Measurements from ENCODE around the gene BACH1.

The BACH1 gene

GRCh38 chr21:29376556-29376955 lies 77.8 kb downstream of the BACH1 start:
- no peak overlapping the region for H3K27ac Mint-ChIP-seq
- no peak overlapping the region for H3K4me3 Mint-ChIP-seq
- H3K36me3 Mint-ChIP-seq, result peaks cover 4% of the 10 kb centered on the region
- H3K4me1 Mint-ChIP-seq, result peaks cover 11% of the 10 kb centered on the region
- H3K9me3 Mint-ChIP-seq, result no peaks in the 10 kb centered on the region
- DNase-seq (ENCODE audit: low spot score in 2 of 2) (peak; percentile 31 to 40), ATAC-seq (ENCODE audit: low read depth) (peak; percentile 73)
- H3K27me3 Mint-ChIP-seq, result no peaks in the 10 kb centered on the region

GRCh38 chr21:29377266-29377665 lies 78.5 kb downstream of the BACH1 start:
- H3K4me1 Mint-ChIP-seq, result peaks cover 10% of the 10 kb centered on the region

GRCh38 chr21:29378832-29379231 lies 80.1 kb downstream of the BACH1 start:
- H3K4me1 Mint-ChIP-seq, result peaks cover 7% of the 10 kb centered on the region
- no peaks in the 10 kb centered on the region for H3K9me3 Mint-ChIP-seq
- no peak overlapping the region for H3K4me3 Mint-ChIP-seq
- ATAC-seq (ENCODE audit: low read depth) (no peak), DNase-seq (ENCODE audit: low spot score in 2 of 2) (no peak)
- no peak overlapping the region for H3K27ac Mint-ChIP-seq
- peaks cover under 1% of the 10 kb centered on the region for H3K36me3 Mint-ChIP-seq
- no peaks in the 10 kb centered on the region for H3K27me3 Mint-ChIP-seq

More at GRCh38 chr21:29377266-29377665, 78.5 kb downstream of the BACH1 start:
- Mint-ChIP-seq H3K36me3 (peaks cover 4% of the 10 kb centered on the region), H3K9me3 (no peaks in the 10 kb centered on the region), H3K27me3 (no peaks in the 10 kb centered on the region), H3K27ac (no peak overlapping the region), H3K4me3 (no peak overlapping the region)
- DNase-seq (ENCODE audit: low spot score in 2 of 2), result no peak
- ATAC-seq (ENCODE audit: low read depth), result no peak

GRCh38 chr21:29379517-29380054 lies 80.9 kb downstream of the BACH1 start:
- no peak for ATAC-seq (ENCODE audit: low read depth)
- Mint-ChIP-seq H3K9me3 (no peaks in the 10 kb centered on the region), H3K4me1 (peaks cover 7% of the 10 kb centered on the region), H3K36me3 (no peaks in the 10 kb centered on the region), H3K27ac (no peak overlapping the region), H3K4me3 (no peak overlapping the region), H3K27me3 (no peaks in the 10 kb centered on the region)
- no peak for DNase-seq (ENCODE audit: low spot score in 2 of 2)

- Mint-ChIP-seq H3K4me1 (no peaks in the 10 kb centered on the region), H3K36me3 (no peaks in the 10 kb centered on the region), H3K9me3 (no peaks in the 10 kb centered on the region), H3K4me3 (no peak overlapping the region), H3K27ac (no peak overlapping the region), H3K27me3 (no peaks in the 10 kb centered on the region)
- no peak for ATAC-seq (ENCODE audit: low read depth)
- no peak for DNase-seq (ENCODE audit: low spot score in 2 of 2)
Observed at GRCh38 chr21:29382030-29382654, 83.4 kb downstream of the BACH1 start.

- no peak overlapping the region for H3K4me3 Mint-ChIP-seq
- no peaks in the 10 kb centered on the region for H3K36me3 Mint-ChIP-seq
- ATAC-seq (ENCODE audit: low read depth) (no peak), DNase-seq (ENCODE audit: low spot score in 2 of 2) (no peak)
- H3K27ac Mint-ChIP-seq, result no peak overlapping the region
- no peaks in the 10 kb centered on the region for H3K9me3 Mint-ChIP-seq
- no peaks in the 10 kb centered on the region for H3K4me1 Mint-ChIP-seq
- H3K27me3 Mint-ChIP-seq, result no peaks in the 10 kb centered on the region
Observed at GRCh38 chr21:29384683-29385359, 86.1 kb downstream of the BACH1 start.

GRCh38 chr21:29385934-29386520 lies 87.3 kb downstream of the BACH1 start:
- H3K36me3 Mint-ChIP-seq, result no peaks in the 10 kb centered on the region
- H3K9me3 Mint-ChIP-seq, result no peaks in the 10 kb centered on the region
- no peaks in the 10 kb centered on the region for H3K27me3 Mint-ChIP-seq
- H3K27ac Mint-ChIP-seq, result no peak overlapping the region
- no peak overlapping the region for H3K4me3 Mint-ChIP-seq
- no peaks in the 10 kb centered on the region for H3K4me1 Mint-ChIP-seq
- no peak for DNase-seq (ENCODE audit: low spot score in 2 of 2)
- ATAC-seq (ENCODE audit: low read depth), result no peak

- ATAC-seq (ENCODE audit: low read depth), result no peak
- no peaks in the 10 kb centered on the region for H3K27me3 Mint-ChIP-seq
Observed at GRCh38 chr21:29386803-29387202, 88.1 kb downstream of the BACH1 start.

GRCh38 chr21:29387598-29387997 lies 88.9 kb downstream of the BACH1 start:
- H3K4me3 Mint-ChIP-seq, result no peak overlapping the region
- peaks cover 4% of the 10 kb centered on the region for H3K36me3 Mint-ChIP-seq
- no peaks in the 10 kb centered on the region for H3K27me3 Mint-ChIP-seq
- H3K27ac Mint-ChIP-seq, result no peak overlapping the region
- no peaks in the 10 kb centered on the region for H3K9me3 Mint-ChIP-seq
- H3K4me1 Mint-ChIP-seq, result peaks cover 4% of the 10 kb centered on the region
- no peak for ATAC-seq (ENCODE audit: low read depth)
- DNase-seq (ENCODE audit: low spot score in 2 of 2), result no peak

More at GRCh38 chr21:29386803-29387202, 88.1 kb downstream of the BACH1 start:
- Mint-ChIP-seq H3K4me1 (peaks cover under 1% of the 10 kb centered on the region), H3K27ac (no peak overlapping the region), H3K4me3 (no peak overlapping the region), H3K9me3 (no peaks in the 10 kb centered on the region), H3K36me3 (peaks cover 3% of the 10 kb centered on the region)
- no peak for DNase-seq (ENCODE audit: low spot score in 2 of 2)

GRCh38 chr21:29389136-29389535 lies 90.4 kb downstream of the BACH1 start:
- no peaks in the 10 kb centered on the region for H3K27me3 Mint-ChIP-seq

GRCh38 chr21:29390778-29391177 lies 92.1 kb downstream of the BACH1 start:
- no peaks in the 10 kb centered on the region for H3K27me3 Mint-ChIP-seq
- ATAC-seq (ENCODE audit: low read depth) (no peak), DNase-seq (ENCODE audit: low spot score in 2 of 2) (no peak)
- H3K4me3 Mint-ChIP-seq, result no peak overlapping the region
- no peaks in the 10 kb centered on the region for H3K9me3 Mint-ChIP-seq
- H3K27ac Mint-ChIP-seq, result no peak overlapping the region
- H3K4me1 Mint-ChIP-seq, result peaks cover 4% of the 10 kb centered on the region
- H3K36me3 Mint-ChIP-seq, result peaks cover 9% of the 10 kb centered on the region

More at GRCh38 chr21:29389136-29389535, 90.4 kb downstream of the BACH1 start:
- H3K4me1 Mint-ChIP-seq, result peaks cover 4% of the 10 kb centered on the region
- H3K4me3 Mint-ChIP-seq, result no peak overlapping the region
- ATAC-seq (ENCODE audit: low read depth), result no peak
- peaks cover 7% of the 10 kb centered on the region for H3K36me3 Mint-ChIP-seq
- H3K9me3 Mint-ChIP-seq, result no peaks in the 10 kb centered on the region
- H3K27ac Mint-ChIP-seq, result no peak overlapping the region
- no peak for DNase-seq (ENCODE audit: low spot score in 2 of 2)

GRCh38 chr21:29394051-29394450 lies 95.3 kb downstream of the BACH1 start:
- H3K9me3 Mint-ChIP-seq, result peaks cover 6% of the 10 kb centered on the region
- ATAC-seq (ENCODE audit: low read depth) (no peak), DNase-seq (ENCODE audit: low spot score in 2 of 2) (no peak)
- peaks cover 22% of the 10 kb centered on the region for H3K36me3 Mint-ChIP-seq
- no peak overlapping the region for H3K4me3 Mint-ChIP-seq
- peaks cover 4% of the 10 kb centered on the region for H3K4me1 Mint-ChIP-seq
- H3K27ac Mint-ChIP-seq, result no peak overlapping the region
- H3K27me3 Mint-ChIP-seq, result no peaks in the 10 kb centered on the region

All from memory B cell (primary cell).